ENCODE results near the gene ZNF219. TPM values are rescaled to one million over a fixed set of nuclear protein-coding genes. Genes with fewer than 3 reads are reported as not detected.

Gene ZNF219
- total RNA-seq, 1 experiment from 2014 or later = 84.5 TPM

DNA sequence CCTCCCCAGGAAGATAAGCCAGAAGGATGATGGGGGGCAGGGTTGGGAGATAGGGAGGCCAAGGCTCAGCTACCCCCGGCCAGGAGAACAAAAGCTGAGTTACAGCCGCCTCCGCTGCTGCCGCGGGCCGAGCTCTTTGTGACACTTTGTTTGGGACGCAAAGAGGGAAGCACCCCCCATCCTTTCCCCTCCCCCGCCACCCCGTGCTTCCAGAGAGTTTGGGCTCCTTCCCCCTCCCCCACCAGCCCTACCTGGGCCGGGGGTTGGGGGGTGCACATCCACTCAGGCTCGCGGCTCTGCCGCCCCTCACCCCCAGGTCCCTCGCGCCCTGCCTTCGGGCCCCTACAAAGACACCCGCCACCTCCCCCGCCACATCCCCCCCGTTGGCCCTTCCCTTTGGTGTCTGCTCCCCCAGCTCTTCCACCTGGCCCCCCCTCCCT, 799 bp downstream of the ZNF219 start:
- no CpG with 5 or more reads among the region's 19 CpGs for WGBS (ENCODE audit: extremely low coverage, insufficient read length, low lambda C conversion rate)
- Histone ChIP-seq H2BK12ac (ENCODE audit: insufficient read length, low read depth, low read length) (no peak overlapping the region), H3T11ph (ENCODE audit: low read length) (no peak overlapping the region), H2BK20ac (ENCODE audit: low read depth, low read length, poor library complexity, severe bottlenecking) (no peak overlapping the region), H3K14ac (ENCODE audit: insufficient read depth, low read length) (peak overlapping the region; percentile 85; the same call in 1 of the 2 replicates), H2BK120ac (ENCODE audit: low read depth, low read length, poor library complexity, severe bottlenecking) (no peak overlapping the region), H3K4me2 (ENCODE audit: insufficient read depth, insufficient read length, low read length) (peak overlapping the region; percentile 73), H3K4ac (ENCODE audit: low read depth, low read length) (no peak overlapping the region), H3K23me2 (ENCODE audit: insufficient read length, low read depth, low read length, poor library complexity, severe bottlenecking) (peaks cover 16% of the 10 kb centered on the region), H2AK5ac (ENCODE audit: insufficient read length, low read length) (no peak overlapping the region), H4K5ac (ENCODE audit: insufficient read length, low read depth, low read length) (no peak overlapping the region), H2BK5ac (ENCODE audit: insufficient read length, low read length) (no peak overlapping the region), H2BK15ac (ENCODE audit: low read depth, low read length) (no peak overlapping the region), H3K4me1 (ENCODE audit: insufficient read depth, low read length) (peaks cover 28% of the 10 kb centered on the region), H3K9ac (ENCODE audit: extremely low read depth, insufficient read length, low read length) (peak overlapping the region; percentile 53), H2AFZ (ENCODE audit: low read length) (no peak overlapping the region), H3K79me2 (ENCODE audit: insufficient read depth, low read length) (peaks cover 12% of the 10 kb centered on the region; the same call in 1 of the 2 replicates), H3K23ac (ENCODE audit: insufficient read length, low read depth, low read length) (no peak overlapping the region), H3K18ac (ENCODE audit: insufficient read length, low read depth, low read length) (peak overlapping the region; percentile 72), H3K27ac (ENCODE audit: insufficient read length, low read depth, low read length) (no peak overlapping the region), H4K20me1 (ENCODE audit: control insufficient read depth, insufficient read depth, insufficient read length) (peaks cover 3% of the 10 kb centered on the region), H4K8ac (replicated peaks; ENCODE audit: insufficient read length, low read depth, low read length) (no peak overlapping the region), H3K56ac (ENCODE audit: insufficient read length, low read depth, low read length) (no peak overlapping the region), H4K91ac (ENCODE audit: insufficient read length, low read depth, low read length) (no peak overlapping the region), H3K27me3 (ENCODE audit: insufficient read depth, low read length) (no peaks in the 10 kb centered on the region), H3K79me1 (ENCODE audit: insufficient read depth, low read depth, low read length, poor library complexity, severe bottlenecking) (peaks cover 4% of the 10 kb centered on the region), H3K9me3 (ENCODE audit: control insufficient read depth, low read depth, low read length) (no peaks in the 10 kb centered on the region)
- Mint-ChIP-seq H3K27me3 (ENCODE audit: low read depth) (no peaks in the 10 kb centered on the region; the same call in 1 of the 2 replicates), H3K4me3 (peak overlapping the region; percentile 79 to 92), H3K9me3 (no peaks in the 10 kb centered on the region; a peak in 1 of 5 replicates), H3K36me3 (ENCODE audit: insufficient read depth in 1 of 3, low read depth in 3 of 3) (peaks cover 11 to 16% (median 13%) of the 10 kb centered on the region in 3 experiments), H3K27ac (peak overlapping the region; percentile 84 to 96 (median 85)), H3K4me1 (peaks cover 76 to 79% of the 10 kb centered on the region in 2 experiments)
- TF ChIP-seq, protein P1, sequence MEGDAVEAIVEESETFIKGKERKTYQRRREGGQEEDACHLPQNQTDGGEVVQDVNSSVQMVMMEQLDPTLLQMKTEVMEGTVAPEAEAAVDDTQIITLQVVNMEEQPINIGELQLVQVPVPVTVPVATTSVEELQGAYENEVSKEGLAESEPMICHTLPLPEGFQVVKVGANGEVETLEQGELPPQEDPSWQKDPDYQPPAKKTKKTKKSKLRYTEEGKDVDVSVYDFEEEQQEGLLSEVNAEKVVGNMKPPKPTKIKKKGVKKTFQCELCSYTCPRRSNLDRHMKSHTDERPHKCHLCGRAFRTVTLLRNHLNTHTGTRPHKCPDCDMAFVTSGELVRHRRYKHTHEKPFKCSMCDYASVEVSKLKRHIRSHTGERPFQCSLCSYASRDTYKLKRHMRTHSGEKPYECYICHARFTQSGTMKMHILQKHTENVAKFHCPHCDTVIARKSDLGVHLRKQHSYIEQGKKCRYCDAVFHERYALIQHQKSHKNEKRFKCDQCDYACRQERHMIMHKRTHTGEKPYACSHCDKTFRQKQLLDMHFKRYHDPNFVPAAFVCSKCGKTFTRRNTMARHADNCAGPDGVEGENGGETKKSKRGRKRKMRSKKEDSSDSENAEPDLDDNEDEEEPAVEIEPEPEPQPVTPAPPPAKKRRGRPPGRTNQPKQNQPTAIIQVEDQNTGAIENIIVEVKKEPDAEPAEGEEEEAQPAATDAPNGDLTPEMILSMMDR (conservative IDR thresholded peaks at IDR 0.05) = no peak
- DNase-seq = peak; percentile 61

All from H9 (cell line).